ENCODE results near the gene DRD3.

- TF ChIP-seq L3MBTL2 (conservative IDR thresholded peaks at IDR 0.05): no peak
- no peak for TF ChIP-seq BHLHE40 (IDR thresholded peaks at IDR 0.05; ENCODE audit: borderline replicate concordance)
- no peak for TF ChIP-seq PKNOX1 (IDR thresholded peaks at IDR 0.05)
- no peak for TF ChIP-seq LEF1 (IDR thresholded peaks at IDR 0.05; ENCODE audit: borderline replicate concordance)
- no peak for TF ChIP-seq FOXK2 (IDR thresholded peaks at IDR 0.05)
- TF ChIP-seq ZNF384 (IDR thresholded peaks at IDR 0.05): no peak
- TF ChIP-seq SUZ12 (IDR thresholded peaks at IDR 0.05): no peak
- no peak for TF ChIP-seq ARNT (IDR thresholded peaks at IDR 0.05)
- TF ChIP-seq SP1 (IDR thresholded peaks at IDR 0.05): no peak
- no peak for TF ChIP-seq TARDBP (IDR thresholded peaks at IDR 0.05)
- no peak for TF ChIP-seq FOXM1 (IDR thresholded peaks at IDR 0.05; ENCODE audit: borderline replicate concordance)
Measured at GRCh38 chr3:114175204-114175987, 3.5 kb downstream of the DRD3 start.

Measured in HEK293T (cell line).